HPDE6-E6E7 (cell line): ENCODE data around the gene SCARB1.
"Not testable (repeated sequence)": the region's sequence is repeated elsewhere in the genome, so short reads cannot be mapped to it uniquely, and the experiment has no call there.

Experiments used
- DNase-seq: peaks from one replicate; pipeline ENCODE4 v3.0.0; 2011; ENCODE audit warnings: missing footprints; ENCODE audit errors: extremely low spot score

The SCARB1 gene

GRCh38 chr12:124884587-124885438 is 21.1 kb upstream of the SCARB1 start:
- no peak for DNase-seq

DNA sequence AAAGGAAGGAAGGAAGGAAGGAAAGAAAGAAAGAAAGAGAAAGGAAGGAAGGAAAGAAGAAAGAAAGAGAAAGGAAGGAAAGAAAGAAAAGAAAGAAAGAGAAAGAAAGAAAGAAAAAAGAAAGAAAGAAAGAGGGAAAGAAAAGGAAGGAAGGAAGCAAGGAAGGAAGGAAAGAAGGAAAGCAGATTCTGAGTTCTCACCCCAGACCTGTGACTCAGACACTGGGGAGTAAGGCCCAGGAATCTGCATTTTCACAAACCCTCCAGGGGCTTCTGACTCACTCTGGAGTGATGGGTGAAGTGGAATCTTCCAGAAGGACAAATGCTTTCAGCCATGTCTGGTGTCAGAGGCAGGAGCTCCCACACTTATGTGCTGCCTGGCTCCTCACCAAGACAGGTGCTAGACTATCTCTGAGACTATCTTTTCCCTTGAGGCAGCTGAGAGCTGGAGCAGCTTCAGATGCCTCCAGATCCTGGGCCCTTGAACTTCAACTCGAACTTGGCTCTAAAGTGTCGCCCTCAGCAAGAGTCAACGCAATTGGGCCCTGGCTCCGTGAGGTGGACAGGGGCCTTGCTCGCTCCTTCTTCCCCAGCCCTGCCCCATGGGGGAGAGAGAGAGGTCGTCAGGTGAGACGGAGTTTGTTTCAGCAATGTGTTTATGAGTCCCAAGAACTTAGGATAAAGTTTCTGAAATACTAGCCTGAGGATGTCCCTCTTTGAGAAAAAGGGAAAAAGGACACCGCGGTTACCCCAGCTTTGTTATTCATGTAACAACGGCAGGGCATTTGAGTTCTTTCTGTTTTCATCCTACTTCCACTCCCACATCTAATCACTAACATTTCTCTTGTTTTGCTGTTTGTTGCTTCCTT is 19.8 kb upstream of the SCARB1 start:
- DNase-seq = no peak

DNA sequence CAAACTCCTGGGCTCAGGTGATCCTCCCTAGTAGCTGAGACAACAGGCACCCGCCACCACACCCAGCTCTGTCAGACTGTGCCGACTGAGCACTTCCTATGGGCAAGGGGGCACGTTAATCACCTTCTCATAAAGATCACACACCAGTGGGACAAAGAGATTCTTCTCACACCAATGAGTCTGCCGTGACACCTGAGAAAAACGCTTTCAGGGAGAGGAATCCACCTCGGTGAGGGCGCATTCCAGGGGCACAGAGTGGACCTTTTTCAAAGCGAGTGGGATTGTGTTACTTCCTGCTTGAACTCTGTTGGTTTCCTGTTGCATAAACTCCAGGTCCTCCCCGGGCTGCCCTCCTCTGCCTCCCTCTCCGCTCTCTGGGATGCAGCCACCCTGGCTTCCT is 17.5 kb upstream of the SCARB1 start:
- DNase-seq = no peak

- DNase-seq = not testable (repeated sequence)
These were observed 16.7 kb upstream of the SCARB1 start for GRCh38 chr12:124880335-124880734.

DNA sequence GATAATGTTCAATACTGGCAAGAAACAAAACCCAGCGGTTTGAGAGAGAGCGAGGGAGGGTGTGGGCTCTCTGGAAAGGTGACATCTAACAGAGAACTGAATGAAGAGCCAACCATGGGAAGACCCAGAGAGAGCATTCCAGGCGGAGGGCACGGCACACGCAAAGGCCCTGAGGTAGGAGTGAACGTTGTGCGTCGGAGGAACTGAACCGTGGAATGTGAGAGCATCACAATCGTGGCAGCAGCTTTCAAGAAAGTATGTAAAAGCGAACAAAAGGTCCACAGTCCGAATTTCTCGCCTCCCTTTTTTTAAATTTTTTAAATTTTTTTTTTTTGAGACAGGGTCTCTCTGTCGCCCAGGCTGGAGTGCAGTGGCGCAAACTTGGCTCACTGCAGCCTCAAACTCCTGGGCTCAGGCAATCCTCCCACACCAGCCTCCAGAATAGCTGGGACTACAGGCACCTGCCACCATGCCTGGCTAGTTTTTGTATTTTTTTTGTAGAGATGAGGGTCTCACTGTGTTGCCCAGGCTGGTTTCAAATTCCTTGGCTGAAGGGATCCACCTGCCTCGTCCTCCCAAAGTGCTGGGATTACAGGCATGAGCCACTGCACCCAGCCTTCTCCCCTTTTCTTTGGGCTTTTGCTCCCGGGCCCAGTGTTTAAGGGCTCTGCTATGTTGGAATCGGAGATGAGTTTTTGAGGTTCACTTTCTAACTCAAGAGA is 15.3 kb upstream of the SCARB1 start:
- DNase-seq = no peak

DNA sequence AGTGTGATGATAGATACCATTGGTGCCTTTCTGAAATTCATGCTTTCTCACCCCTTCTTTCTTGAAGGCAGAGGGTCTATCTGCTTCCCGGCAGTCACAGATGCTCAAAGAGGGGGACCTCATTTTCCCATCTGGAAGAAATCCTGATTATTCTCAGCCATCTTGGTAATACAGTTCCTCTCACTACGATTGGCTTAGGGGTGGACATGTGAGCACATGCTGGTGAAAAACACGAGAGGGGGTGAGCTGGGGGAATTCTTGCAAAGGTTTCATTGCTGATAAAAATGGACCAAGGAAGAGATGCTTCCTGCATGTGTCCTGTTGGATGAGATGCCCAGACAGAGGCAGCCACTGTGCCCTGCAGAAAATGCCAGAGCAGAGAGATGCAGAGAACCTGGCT is 13.8 kb upstream of the SCARB1 start:
- no peak for DNase-seq

DNA sequence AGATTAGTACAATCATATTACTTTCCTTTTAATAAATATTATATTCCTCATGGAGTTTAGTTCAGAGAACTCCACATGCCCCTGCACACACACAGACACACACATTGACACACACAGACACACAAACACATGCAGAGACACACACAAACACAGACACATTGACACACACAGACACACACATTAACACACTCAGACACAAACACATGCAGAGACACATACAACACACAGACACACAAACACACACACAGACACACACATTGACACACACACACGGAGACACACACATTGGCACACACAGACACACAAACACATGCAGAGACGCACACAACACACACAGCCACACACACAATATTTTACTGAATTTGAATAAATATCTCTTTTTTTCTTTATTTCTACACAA is 12.5 kb upstream of the SCARB1 start:
- DNase-seq = no peak

GRCh38 chr12:124875803-124876132 is 12.1 kb upstream of the SCARB1 start:
- no peak for DNase-seq

DNA sequence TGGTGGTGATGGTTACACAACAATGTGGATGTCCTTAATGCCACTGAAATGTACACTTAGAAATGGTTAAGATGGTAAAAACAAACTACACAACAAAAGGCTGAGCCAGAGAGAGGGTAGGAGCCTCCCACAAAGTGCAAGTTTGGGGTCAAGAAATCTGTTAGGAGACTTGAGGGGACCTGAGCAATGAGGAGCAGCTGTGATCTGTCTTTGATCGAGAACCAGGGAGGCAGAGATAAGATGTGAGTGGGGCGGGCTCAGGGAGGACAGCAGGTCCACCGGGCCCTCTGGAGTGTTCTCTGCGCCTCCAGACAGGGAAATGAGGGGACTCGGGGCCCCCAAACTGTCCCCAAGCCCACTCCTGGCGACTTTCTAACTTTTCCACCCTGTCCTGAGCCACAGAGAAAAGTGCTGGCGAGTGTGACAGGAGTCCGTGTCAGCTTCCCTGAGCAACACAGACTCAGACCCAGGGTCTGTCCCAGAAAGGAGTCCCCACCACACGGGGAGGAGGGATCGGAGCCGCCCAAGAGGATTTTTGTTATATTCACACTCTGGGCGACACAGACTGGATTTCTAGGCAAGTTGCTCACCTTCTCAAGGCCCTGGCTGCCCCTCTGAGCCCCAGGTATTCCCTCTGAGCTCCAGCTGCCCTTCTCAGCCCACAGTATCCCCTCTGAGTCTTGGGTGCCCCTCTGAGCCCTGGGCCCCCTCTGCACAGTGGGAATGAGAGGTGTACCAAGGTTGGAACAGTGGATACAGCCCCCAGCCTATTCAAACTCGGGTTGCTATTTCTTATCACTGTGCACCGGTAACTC is 11.5 kb upstream of the SCARB1 start:
- no peak for DNase-seq

DNA sequence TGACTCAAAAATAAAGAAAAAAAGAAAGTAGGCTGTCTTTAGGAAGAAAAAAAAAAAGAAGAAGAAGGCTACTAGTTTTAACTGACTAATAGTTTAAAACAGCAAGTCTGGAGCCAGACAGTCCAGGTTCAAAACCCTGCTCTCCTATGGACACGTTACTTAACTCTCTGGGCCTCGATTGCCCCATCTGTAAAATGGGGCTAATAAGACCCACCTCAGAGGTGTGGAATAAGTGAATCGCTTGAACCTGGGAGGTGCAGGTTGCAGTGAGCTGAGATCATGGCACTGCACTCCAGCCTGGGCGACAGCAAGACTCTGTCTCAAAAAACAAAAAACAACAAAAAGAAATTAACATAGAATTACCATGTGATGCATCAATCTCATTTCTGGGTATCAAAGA is 10.5 kb upstream of the SCARB1 start:
- DNase-seq = no peak

GRCh38 chr12:124872068-124872719 is 8.5 kb upstream of the SCARB1 start:
- DNase-seq = no peak

- no peak for DNase-seq
These were observed 7.6 kb upstream of the SCARB1 start for GRCh38 chr12:124871297-124871696.

DNA sequence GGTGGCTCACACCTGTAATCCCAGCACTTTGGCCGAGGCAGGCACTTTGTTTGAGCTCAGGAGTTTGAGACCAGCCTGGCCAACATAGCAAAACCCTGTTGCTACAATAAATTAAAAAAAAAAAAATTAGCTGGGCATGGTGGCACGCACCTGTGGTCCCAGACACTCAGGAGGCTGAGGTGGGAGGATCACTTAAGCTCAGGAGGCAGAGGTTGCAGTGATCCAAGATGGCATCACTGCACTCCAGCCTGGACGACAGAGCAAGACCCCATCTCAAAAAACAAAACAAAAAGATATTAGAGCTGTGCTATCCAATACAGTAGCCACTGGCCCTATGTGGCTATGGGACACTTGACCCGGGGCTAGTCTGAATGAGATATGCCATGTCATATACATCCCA is 6.9 kb upstream of the SCARB1 start:
- no peak for DNase-seq

GRCh38 chr12:124869059-124869665 is 5.5 kb upstream of the SCARB1 start:
- peak; percentile 59 for DNase-seq

GRCh38 chr12:124868252-124869058 is 4.8 kb upstream of the SCARB1 start:
- no peak for DNase-seq

GRCh38 chr12:124867401-124867930 is 3.8 kb upstream of the SCARB1 start:
- no peak for DNase-seq

GRCh38 chr12:124866883-124867400 is 3.3 kb upstream of the SCARB1 start:
- DNase-seq = no peak

GRCh38 chr12:124866195-124866882 is 2.7 kb upstream of the SCARB1 start:
- no peak for DNase-seq

DNA sequence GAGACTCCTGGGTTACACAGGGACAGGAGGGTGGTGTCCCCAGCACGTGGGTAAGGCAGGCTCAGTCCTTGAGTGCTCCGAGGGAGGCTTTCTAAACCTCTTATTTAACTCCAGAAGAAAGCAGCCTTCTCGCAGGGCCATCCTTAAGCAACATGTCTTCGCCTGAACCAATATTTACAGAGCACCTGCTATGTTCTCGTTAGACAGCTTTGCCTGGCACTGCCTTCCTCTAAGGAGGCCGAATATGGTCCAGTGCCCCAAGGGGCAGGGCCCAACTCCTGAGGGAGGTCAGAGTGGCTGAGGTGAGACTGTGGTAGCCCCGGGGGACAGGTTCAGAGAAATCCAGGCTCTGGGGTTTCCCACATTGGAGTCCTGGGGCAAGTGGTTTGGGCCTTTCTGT is 2.1 kb upstream of the SCARB1 start:
- no peak for DNase-seq
